SK-N-SH treated with all-trans-retinoic acid at 6 μM for 48 hours (cell line): ENCODE measurements around the gene PDE1A.

Experiments
- ZC3H10 ChIP-seq: fragments of 250-450 bp; sonication (Bioruptor Pico); IDR thresholded peaks from 2 replicates; pipeline ENCODE4 v1.5.1; 2021; ENCODE audit warnings: mild to moderate bottlenecking, moderate library complexity
- ZFP30 ChIP-seq: fragments of 450-650 bp; formaldehyde crosslinking; IDR thresholded peaks from 2 replicates; pipeline ENCODE4 v1.5.0; 2022; ENCODE audit warnings: mild to moderate bottlenecking, moderate library complexity

DNA sequence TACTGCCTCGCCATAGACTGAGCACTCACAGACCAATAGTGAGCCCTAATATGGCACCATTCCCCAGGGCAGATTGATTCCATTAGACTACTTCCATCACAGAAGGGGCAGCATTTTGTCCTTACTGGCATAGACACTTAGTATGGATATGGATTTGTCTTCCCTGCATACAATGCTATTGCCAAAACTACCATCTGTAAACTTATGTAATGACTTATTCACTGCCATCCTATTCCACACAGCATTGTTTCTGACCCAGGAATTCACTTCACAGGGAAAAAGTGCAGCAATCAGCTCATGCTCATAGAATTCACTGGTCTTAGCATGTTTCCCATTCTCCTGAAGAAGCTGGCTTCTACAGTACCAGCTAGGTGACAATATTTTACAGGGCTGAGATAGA lies 262.1 kb downstream of the PDE1A start:
- TF ChIP-seq ZC3H10 (CRISPR knock-in tag) (no peak), ZFP30 (CRISPR knock-in tag) (no peak)
